NOMO-1 treated with dmso at 0.1 percent for 144 hours (cell line): ENCODE results near the gene ZCCHC7.
"Not testable (repeated sequence)": the region's sequence is repeated elsewhere in the genome, so short reads cannot be mapped to it uniquely, and the experiment has no call there.

Source experiments
- DNase-seq: peaks from one replicate; lab custom pipeline; 2025; ENCODE audit not compliant: unreplicated experiment; lab: John Stamatoyannopoulos, UW

The ZCCHC7 gene

GRCh38 chr9:37390759-37391158 lies 270.4 kb downstream of the ZCCHC7 start:
- no peak for DNase-seq

GRCh38 chr9:37392272-37392671 lies 271.9 kb downstream of the ZCCHC7 start:
- no peak for DNase-seq

GRCh38 chr9:37395229-37395628 lies 274.9 kb downstream of the ZCCHC7 start:
- DNase-seq = no peak

- no peak for DNase-seq
These were observed 275.3 kb downstream of the ZCCHC7 start for GRCh38 chr9:37395663-37396062.

- not testable (repeated sequence) for DNase-seq
These were observed 277.6 kb downstream of the ZCCHC7 start for GRCh38 chr9:37397948-37398347.

- no peak for DNase-seq
These were observed 278.2 kb downstream of the ZCCHC7 start for GRCh38 chr9:37398464-37399025.

GRCh38 chr9:37399336-37399735 lies 279.0 kb downstream of the ZCCHC7 start:
- DNase-seq = no peak

- DNase-seq = no peak
These were observed 284.2 kb downstream of the ZCCHC7 start for GRCh38 chr9:37404590-37404989.

GRCh38 chr9:37405350-37405749 lies 285.0 kb downstream of the ZCCHC7 start:
- no peak for DNase-seq

- no peak for DNase-seq
These were observed 285.5 kb downstream of the ZCCHC7 start for GRCh38 chr9:37405764-37406380.

GRCh38 chr9:37406603-37407401 lies 286.4 kb downstream of the ZCCHC7 start:
- DNase-seq = no peak

- no peak for DNase-seq
These were observed 287.1 kb downstream of the ZCCHC7 start for GRCh38 chr9:37407468-37407867.
